ENCODE measurements around the gene RAPGEF5.

RAPGEF5 gene

DNA sequence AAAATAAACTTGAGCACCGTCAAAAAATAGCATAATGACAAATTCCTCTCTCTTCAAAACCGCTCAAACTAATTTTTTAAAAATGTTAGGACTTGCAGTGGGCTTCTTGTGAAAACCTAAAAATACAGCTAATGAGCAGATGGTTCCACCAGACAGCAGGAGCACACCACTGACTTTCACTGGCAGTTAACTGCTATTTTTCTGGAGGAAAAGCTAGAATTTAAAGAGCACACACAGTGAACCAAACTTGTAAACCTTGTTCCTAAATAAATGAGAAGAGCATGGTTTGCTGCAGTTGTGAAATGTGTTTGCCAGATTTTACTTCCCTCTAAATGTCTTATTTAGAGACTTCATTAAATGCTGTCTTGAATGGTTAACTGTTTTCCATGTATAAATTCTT lies 143.9 kb downstream of the RAPGEF5 start:
- TF ChIP-seq POLR2A (IDR thresholded peaks at IDR 0.05; ENCODE audit: low read depth, low read length) = no peak
- FAIRE-seq (no peak), DNase-seq (ENCODE audit: insufficient read length, low spot score) (no peak)

- no peak for TF ChIP-seq POLR2A (IDR thresholded peaks at IDR 0.05; ENCODE audit: low read depth, low read length)
- FAIRE-seq (no peak), DNase-seq (ENCODE audit: insufficient read length, low spot score) (no peak)
Measured at GRCh38 chr7:22210967-22211366, 146.0 kb downstream of the RAPGEF5 start.

- no peak for TF ChIP-seq POLR2A (IDR thresholded peaks at IDR 0.05; ENCODE audit: low read depth, low read length)
- FAIRE-seq (no peak), DNase-seq (ENCODE audit: insufficient read length, low spot score) (no peak)
Measured at GRCh38 chr7:22210355-22210754, 146.6 kb downstream of the RAPGEF5 start.

DNA sequence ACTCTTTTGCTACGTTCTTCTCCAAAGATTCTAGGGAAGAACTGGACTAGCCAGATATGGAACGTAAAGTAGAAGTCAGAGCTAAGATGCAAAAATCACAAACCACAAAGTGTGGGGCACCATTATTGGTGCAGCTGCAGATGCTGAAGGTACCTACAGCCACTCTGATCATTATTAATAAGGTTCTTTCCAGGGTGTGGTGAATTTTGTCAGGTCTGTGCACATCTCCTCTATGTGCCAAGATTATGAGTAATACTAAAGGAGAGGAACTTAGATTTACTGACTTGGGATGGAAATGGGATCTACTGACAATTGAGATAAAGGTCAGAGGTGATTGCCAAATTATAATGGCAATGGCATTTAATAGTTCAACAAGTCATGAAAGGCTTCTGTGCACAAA lies 148.2 kb downstream of the RAPGEF5 start:
- FAIRE-seq = no peak
- DNase-seq (ENCODE audit: insufficient read length, low spot score) = no peak
- TF ChIP-seq POLR2A (IDR thresholded peaks at IDR 0.05; ENCODE audit: low read depth, low read length) = no peak

DNA sequence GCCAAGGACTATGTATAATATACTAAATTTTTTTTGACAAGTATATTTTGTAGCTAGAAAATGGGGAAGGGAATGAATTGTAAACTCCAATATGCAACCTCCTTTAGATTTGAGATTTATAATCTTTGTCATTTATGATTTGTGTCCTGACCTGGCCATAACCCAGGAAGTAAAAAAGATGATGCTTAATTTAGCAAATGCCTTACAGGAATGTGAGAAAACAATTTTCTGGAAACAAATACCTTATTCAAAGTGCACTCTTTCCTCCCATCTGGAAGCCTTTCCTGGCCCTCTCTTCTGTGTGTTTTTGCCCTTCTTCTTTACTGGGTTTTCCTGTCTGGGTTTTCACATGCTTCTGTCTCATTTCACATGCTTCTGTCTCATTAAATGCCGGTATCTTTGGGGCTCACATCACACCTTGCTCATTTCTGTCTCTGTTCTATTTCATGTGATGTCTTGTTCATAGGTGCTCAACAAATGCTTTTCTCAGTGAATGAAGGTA lies 149.2 kb downstream of the RAPGEF5 start:
- FAIRE-seq = no peak
- DNase-seq (ENCODE audit: insufficient read length, low spot score) = no peak
- TF ChIP-seq POLR2A (IDR thresholded peaks at IDR 0.05; ENCODE audit: low read depth, low read length) = no peak

GRCh38 chr7:22205631-22206030 lies 151.3 kb downstream of the RAPGEF5 start:
- no peak for FAIRE-seq

GRCh38 chr7:22204312-22204711 lies 152.6 kb downstream of the RAPGEF5 start:
- FAIRE-seq (no peak), DNase-seq (ENCODE audit: insufficient read length, low spot score) (no peak)
- TF ChIP-seq POLR2A (IDR thresholded peaks at IDR 0.05; ENCODE audit: low read depth, low read length) = no peak

More at GRCh38 chr7:22205631-22206030, 151.3 kb downstream of the RAPGEF5 start:
- no peak for TF ChIP-seq POLR2A (IDR thresholded peaks at IDR 0.05; ENCODE audit: low read depth, low read length)
- no peak for DNase-seq (ENCODE audit: insufficient read length, low spot score)

GRCh38 chr7:22202141-22202540 lies 154.8 kb downstream of the RAPGEF5 start:
- no peak for DNase-seq (ENCODE audit: insufficient read length, low spot score)
- no peak for FAIRE-seq
- no peak for TF ChIP-seq POLR2A (IDR thresholded peaks at IDR 0.05; ENCODE audit: low read depth, low read length)

- FAIRE-seq = no peak
- TF ChIP-seq POLR2A (IDR thresholded peaks at IDR 0.05; ENCODE audit: low read depth, low read length) = no peak
- no peak for DNase-seq (ENCODE audit: insufficient read length, low spot score)
Measured at GRCh38 chr7:22201186-22201880, 155.6 kb downstream of the RAPGEF5 start.

GRCh38 chr7:22200777-22201176 lies 156.2 kb downstream of the RAPGEF5 start:
- DNase-seq (ENCODE audit: insufficient read length, low spot score) = no peak
- no peak for FAIRE-seq
- TF ChIP-seq POLR2A (IDR thresholded peaks at IDR 0.05; ENCODE audit: low read depth, low read length) = no peak

DNA sequence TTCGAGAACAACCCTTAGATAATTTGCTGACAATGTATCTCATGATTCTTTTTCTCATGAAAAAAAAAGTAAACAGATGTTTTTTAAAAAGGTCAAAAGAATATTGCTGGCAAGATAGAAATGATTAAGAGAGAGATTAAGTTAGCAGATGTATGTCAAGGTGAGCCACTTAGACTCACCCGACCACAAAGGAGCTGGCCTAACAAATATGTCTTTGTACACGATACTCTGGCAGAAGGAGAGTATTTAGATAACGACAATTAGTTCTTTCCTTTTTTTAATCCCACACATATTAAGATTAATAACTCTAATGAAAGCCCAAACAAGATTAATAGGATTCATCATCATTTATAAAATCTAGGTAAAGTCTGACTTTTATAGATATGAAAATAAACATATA lies 156.7 kb downstream of the RAPGEF5 start:
- no peak for FAIRE-seq
- TF ChIP-seq POLR2A (IDR thresholded peaks at IDR 0.05; ENCODE audit: low read depth, low read length) = no peak
- DNase-seq (ENCODE audit: insufficient read length, low spot score) = no peak

- no peak for DNase-seq (ENCODE audit: insufficient read length, low spot score)
- TF ChIP-seq POLR2A (IDR thresholded peaks at IDR 0.05; ENCODE audit: low read depth, low read length) = no peak
- no peak for FAIRE-seq
Measured at GRCh38 chr7:22197376-22197775, 159.6 kb downstream of the RAPGEF5 start.

DNA sequence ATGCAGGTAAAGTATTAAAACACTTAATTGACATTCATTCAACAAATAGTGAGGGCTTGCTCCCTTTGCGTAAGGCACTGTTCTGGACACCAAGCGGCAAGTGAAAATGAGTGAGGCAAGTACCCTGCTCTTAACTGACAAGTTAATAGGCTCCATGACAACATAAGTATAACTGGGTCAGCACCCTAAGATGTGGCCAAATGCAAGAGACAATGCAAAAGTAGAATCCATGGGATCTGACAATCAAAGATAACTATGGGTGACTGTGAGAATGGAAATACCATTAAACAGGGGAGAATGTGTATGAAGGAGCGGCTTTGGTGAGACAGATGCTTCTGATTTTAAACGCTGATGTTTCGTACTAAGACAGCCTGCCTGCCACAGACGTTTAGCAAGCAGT lies 160.5 kb downstream of the RAPGEF5 start:
- DNase-seq (ENCODE audit: insufficient read length, low spot score) (no peak), FAIRE-seq (no peak)
- TF ChIP-seq POLR2A (IDR thresholded peaks at IDR 0.05; ENCODE audit: low read depth, low read length) = no peak

DNA sequence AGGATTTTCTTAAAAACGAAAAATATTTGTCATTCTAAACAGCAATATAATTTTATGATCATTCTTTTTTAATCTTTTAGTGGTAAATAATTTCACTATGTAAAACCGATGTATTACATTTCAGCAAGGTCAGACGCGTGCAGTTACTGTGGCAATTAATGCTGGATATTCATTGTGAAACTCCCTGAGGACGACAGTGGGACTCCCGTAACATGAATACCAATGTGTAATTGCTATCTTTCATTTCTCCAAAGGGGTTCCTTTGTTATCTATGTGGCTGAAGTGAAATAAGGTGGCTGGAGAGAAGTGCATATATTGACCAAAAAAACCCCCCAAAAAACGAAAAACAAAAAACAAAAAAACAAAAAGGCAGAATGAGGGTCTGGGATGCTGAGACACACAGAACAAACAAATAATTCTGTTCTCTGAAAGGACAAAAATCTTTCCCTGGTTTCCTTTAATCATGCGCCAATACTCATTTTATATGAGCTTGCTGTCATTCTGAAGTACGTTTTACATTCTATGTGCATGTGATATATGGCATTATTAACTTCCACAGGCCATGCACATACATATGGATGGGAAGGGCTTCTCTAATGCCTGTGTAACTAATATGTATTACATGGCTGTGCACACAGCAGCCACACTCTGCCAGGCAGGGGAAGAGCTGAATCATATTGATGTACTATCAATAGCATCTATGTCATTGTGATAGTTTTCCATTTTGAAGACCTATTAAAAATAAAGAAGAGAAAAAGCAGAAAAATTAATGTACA lies 161.4 kb downstream of the RAPGEF5 start:
- TF ChIP-seq POLR2A (IDR thresholded peaks at IDR 0.05; ENCODE audit: low read depth, low read length) = no peak
- FAIRE-seq (no peak), DNase-seq (ENCODE audit: insufficient read length, low spot score) (no peak)
